ENCODE results near the gene NIM1K. TPM values are rescaled to one million over a fixed set of nuclear protein-coding genes. Genes with fewer than 3 reads are reported as not detected.

The NIM1K gene
- under 1 TPM; 0.14 to 0.85 (median 0.38) TPM for total RNA-seq (2021; fragmentation: NEBNext Ultra II Directional; extraction: Animal tissue kit (Norgen Biotek cat#: 25700))
- long read RNA-seq, partial matches to known transcripts, result 0 of 1 reads
- long read RNA-seq, other reads (novel, unspliced or antisense), result 1 of 1 reads

GRCh38 chr5:43191740-43192557 lies at the start of gene NIM1K:
NIM1K (plus strand) TSS chr5:43192225; CDS start chr5:43245776, 53,551 bp downstream.
- Mint-ChIP-seq H3K4me3 (peak within 1 kb of the TSS; percentile 85), H3K9me3 (no peaks in the 10 kb centered on the region), H3K4me1 (ENCODE audit: low read depth) (peaks cover 23% of the 10 kb centered on the region), H3K27ac (peak within 1 kb of the TSS; percentile 98), H3K27me3 (ENCODE audit: insufficient read depth) (no peaks in the 10 kb centered on the region; the same call in 1 of the 2 replicates), H3K36me3 (ENCODE audit: low read depth) (0 out of 2 replicates have a peak, but pooled peaks cover 5% of the 10 kb centered on the region)
- DNase-seq, result no peak
- TF ChIP-seq CTCF (IDR thresholded peaks at IDR 0.05), result no peak

- peaks cover 12% of the 10 kb centered on the region for H3K36me3 Mint-ChIP-seq (ENCODE audit: low read depth)
- DNase-seq, result no peak
- no peak for TF ChIP-seq CTCF (IDR thresholded peaks at IDR 0.05)
- no peak overlapping the region for H3K4me3 Mint-ChIP-seq
- no peaks in the 10 kb centered on the region for H3K4me1 Mint-ChIP-seq (ENCODE audit: low read depth)
- H3K9me3 Mint-ChIP-seq, result no peaks in the 10 kb centered on the region
- no peaks in the 10 kb centered on the region; the same call in 1 of the 2 replicates for H3K27me3 Mint-ChIP-seq (ENCODE audit: insufficient read depth)
- no peak overlapping the region for H3K27ac Mint-ChIP-seq
These were observed 47.0 kb upstream of the NIM1K start for GRCh38 chr5:43145071-43145470.

GRCh38 chr5:43146958-43147357 lies 45.1 kb upstream of the NIM1K start:
- H3K27ac Mint-ChIP-seq, result no peak overlapping the region
- no peaks in the 10 kb centered on the region for H3K9me3 Mint-ChIP-seq
- TF ChIP-seq CTCF (IDR thresholded peaks at IDR 0.05), result no peak
- DNase-seq, result no peak
- peaks cover 12% of the 10 kb centered on the region for H3K36me3 Mint-ChIP-seq (ENCODE audit: low read depth)
- H3K4me3 Mint-ChIP-seq, result no peak overlapping the region
- peaks cover under 1% of the 10 kb centered on the region; the same call in 1 of the 2 replicates for H3K4me1 Mint-ChIP-seq (ENCODE audit: low read depth)
- H3K27me3 Mint-ChIP-seq (ENCODE audit: insufficient read depth), result no peaks in the 10 kb centered on the region; the same call in 1 of the 2 replicates

- peaks cover 15% of the 10 kb centered on the region for H3K36me3 Mint-ChIP-seq (ENCODE audit: low read depth)
- no peak overlapping the region for H3K4me3 Mint-ChIP-seq
- H3K27me3 Mint-ChIP-seq (ENCODE audit: insufficient read depth), result peaks cover 2% of the 10 kb centered on the region
- H3K27ac Mint-ChIP-seq, result no peak overlapping the region
- DNase-seq, result no peak
- no peaks in the 10 kb centered on the region for H3K9me3 Mint-ChIP-seq
- TF ChIP-seq CTCF (IDR thresholded peaks at IDR 0.05), result no peak
- peaks cover 14% of the 10 kb centered on the region for H3K4me1 Mint-ChIP-seq (ENCODE audit: low read depth)
These were observed 43.6 kb upstream of the NIM1K start for GRCh38 chr5:43148417-43148816.

- peaks cover 14% of the 10 kb centered on the region for H3K36me3 Mint-ChIP-seq (ENCODE audit: low read depth)
- H3K9me3 Mint-ChIP-seq, result no peaks in the 10 kb centered on the region
- no peak for DNase-seq
- no peak overlapping the region for H3K4me3 Mint-ChIP-seq
- no peak for TF ChIP-seq CTCF (IDR thresholded peaks at IDR 0.05)
- peaks cover 14% of the 10 kb centered on the region for H3K4me1 Mint-ChIP-seq (ENCODE audit: low read depth)
- H3K27me3 Mint-ChIP-seq (ENCODE audit: insufficient read depth), result peaks cover 2% of the 10 kb centered on the region
- H3K27ac Mint-ChIP-seq, result no peak overlapping the region
These were observed 42.8 kb upstream of the NIM1K start for GRCh38 chr5:43149231-43149630.
